ENCODE data around the gene NANOS2.

Gene NANOS2

DNA sequence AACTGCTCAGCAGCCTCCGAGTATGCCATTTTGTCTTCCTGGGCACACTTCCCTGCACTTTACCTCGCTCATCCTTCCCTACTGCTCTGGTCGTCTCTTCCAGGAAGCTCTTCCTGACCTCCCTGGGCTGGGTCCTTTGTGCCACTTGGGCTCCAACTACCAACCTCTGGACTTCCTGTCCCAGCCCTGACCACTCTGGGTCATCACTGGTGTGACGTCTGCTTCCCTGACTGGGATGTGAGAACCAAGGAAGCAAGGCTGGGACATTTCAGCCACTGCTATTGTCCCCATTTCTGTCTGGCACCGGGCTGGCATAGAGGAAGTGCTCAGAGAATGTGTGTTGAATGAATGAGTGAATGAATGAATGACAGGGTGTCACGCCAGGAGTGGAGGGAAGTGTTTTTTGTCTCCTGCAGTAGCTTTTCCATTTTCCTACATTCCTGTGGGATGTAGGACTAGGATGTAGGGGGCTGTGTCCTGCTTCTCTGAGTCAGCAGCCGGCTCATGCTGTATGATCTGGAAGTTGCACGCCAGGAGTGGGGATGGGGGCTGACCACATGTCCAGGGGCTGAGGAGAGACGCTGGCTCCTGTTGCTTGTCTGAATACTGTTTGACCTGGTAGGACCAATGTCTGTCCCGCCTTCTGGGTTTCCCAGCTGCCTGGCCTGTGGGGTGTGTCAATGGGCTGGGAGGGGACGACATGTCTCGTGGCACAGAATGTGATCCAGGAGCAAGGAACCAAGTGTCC, 44.4 kb upstream of the NANOS2 start:
- Histone ChIP-seq H4K12ac (ENCODE audit: low read depth, low read length) (no peak overlapping the region), H3K14ac (ENCODE audit: low read length) (no peak overlapping the region), H3K23ac (ENCODE audit: low read length) (no peak overlapping the region), H3K27me3 (ENCODE audit: insufficient read depth, low read length) (no peaks in the 10 kb centered on the region), H3K4me1 (ENCODE audit: control insufficient read depth in 1 of 2, insufficient read depth in 2 of 2, low read length in 2 of 2) (peaks cover 0 to 3% of the 10 kb centered on the region in 2 experiments), H3K27ac (ENCODE audit: low read depth, low read length) (no peak overlapping the region), H3K4me3 (ENCODE audit: low read depth, low read length) (no peak overlapping the region), H3K18ac (ENCODE audit: low read length) (no peak overlapping the region), H3K4ac (ENCODE audit: low read depth, low read length) (no peak overlapping the region), H2AFZ (ENCODE audit: insufficient read depth, low read length, poor library complexity) (no peak overlapping the region), H4K8ac (ENCODE audit: low read depth, low read length) (no peak overlapping the region), H2BK12ac (ENCODE audit: low read length) (no peak overlapping the region), H3K4me2 (ENCODE audit: low read length) (no peak overlapping the region), H3K79me1 (ENCODE audit: low read length) (no peaks in the 10 kb centered on the region), H3K79me2 (ENCODE audit: control insufficient read depth, insufficient read depth, low read length, poor library complexity) (no peaks in the 10 kb centered on the region), H3K36me3 (ENCODE audit: control insufficient read depth in 1 of 2, insufficient read depth in 2 of 2, low read length in 2 of 2) (no peaks in the 10 kb centered on the region), H3K9ac (ENCODE audit: low read length) (no peak overlapping the region), H3K9me3 (ENCODE audit: insufficient read depth, low read depth, low read length) (peaks cover 3% of the 10 kb centered on the region), H2AK5ac (ENCODE audit: low read length) (no peak overlapping the region), H2BK5ac (ENCODE audit: low read depth, low read length, poor library complexity) (no peak overlapping the region), H2BK120ac (ENCODE audit: insufficient read depth, low read length, poor library complexity) (no peak overlapping the region), H4K91ac (ENCODE audit: low read depth, low read length) (no peak overlapping the region)
- no peak for DNase-seq
- WGBS (ENCODE audit: extremely low coverage, insufficient coverage, insufficient read length), result no CpG with 5 or more reads among the region's 12 CpGs

DNA sequence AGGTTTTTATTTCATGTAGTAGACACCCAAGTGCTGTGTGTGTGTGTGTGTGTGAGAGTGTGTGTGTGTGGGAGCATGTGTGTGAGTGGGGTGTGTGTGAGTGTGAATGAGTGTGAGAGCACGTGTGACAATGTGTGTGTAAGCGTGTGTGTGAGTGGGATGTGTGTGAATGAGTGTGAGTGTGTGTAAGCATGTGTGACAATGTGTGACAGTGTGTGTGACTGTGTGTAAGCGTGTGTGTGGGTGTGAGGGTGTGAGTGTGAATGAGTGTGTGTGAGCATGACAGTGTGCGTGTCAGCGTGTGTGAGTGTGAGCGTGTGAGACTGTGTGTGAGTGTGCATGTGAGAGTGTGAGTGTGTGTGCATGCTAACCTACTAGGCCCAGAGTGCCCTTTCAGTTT, 43.7 kb upstream of the NANOS2 start:
- 100% methylated on average over 2 of the region's 6 CpGs for WGBS (ENCODE audit: extremely low coverage, insufficient coverage, insufficient read length)

DNA sequence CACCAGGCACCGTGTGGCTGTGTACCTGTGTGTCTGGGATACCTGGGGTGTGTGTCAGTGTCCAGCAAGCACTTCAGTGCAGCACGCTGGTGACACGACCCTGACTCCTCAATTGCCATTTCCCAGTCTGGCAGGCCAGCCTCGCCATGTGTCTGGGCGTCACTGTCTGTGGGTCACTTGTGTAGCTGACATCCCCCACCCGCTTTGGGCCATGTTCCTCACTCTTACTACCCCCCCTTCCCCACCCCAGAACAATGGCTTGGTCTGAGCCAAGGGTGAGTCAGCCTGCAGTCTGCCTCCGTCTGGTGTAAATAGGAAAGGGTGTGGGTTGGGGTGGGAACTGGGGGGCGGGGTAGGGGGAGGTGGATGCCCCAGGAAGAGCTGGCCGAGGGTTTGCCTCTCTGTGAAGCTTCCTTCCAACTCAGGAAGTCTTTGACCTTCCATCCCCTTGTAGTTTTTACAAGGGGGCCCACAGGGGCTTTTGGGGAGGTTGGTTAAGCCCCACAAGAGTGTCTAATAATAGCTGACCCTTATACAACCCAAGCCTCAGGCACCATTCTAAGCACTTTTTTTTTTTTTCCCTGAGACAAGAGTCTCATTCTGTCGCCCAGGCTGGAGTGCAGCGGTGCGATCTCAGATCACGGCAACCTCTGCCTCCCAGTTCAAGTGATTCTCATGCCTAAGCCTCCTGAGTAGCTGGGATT, 41.5 kb upstream of the NANOS2 start:
- Histone ChIP-seq H3K18ac (ENCODE audit: low read length) (no peak overlapping the region), H3K36me3 (ENCODE audit: control insufficient read depth in 1 of 2, insufficient read depth in 2 of 2, low read length in 2 of 2) (no peaks in the 10 kb centered on the region), H4K8ac (ENCODE audit: low read depth, low read length) (no peak overlapping the region), H3K4ac (ENCODE audit: low read depth, low read length) (no peak overlapping the region), H2AFZ (ENCODE audit: insufficient read depth, low read length, poor library complexity) (no peak overlapping the region), H2AK5ac (ENCODE audit: low read length) (no peak overlapping the region), H3K79me1 (ENCODE audit: low read length) (no peaks in the 10 kb centered on the region), H3K14ac (ENCODE audit: low read length) (no peak overlapping the region), H3K23ac (ENCODE audit: low read length) (no peak overlapping the region), H3K9ac (ENCODE audit: low read length) (no peak overlapping the region), H2BK12ac (ENCODE audit: low read length) (no peak overlapping the region), H2BK120ac (ENCODE audit: insufficient read depth, low read length, poor library complexity) (no peak overlapping the region), H3K4me2 (ENCODE audit: low read length) (no peak overlapping the region), H3K27ac (ENCODE audit: low read depth, low read length) (no peak overlapping the region), H3K27me3 (ENCODE audit: insufficient read depth, low read length) (no peaks in the 10 kb centered on the region), H2BK5ac (ENCODE audit: low read depth, low read length, poor library complexity) (no peak overlapping the region), H4K12ac (ENCODE audit: low read depth, low read length) (no peak overlapping the region), H3K4me3 (ENCODE audit: low read depth, low read length) (no peak overlapping the region), H3K4me1 (ENCODE audit: control insufficient read depth in 1 of 2, insufficient read depth in 2 of 2, low read length in 2 of 2) (peaks cover 6 to 9% of the 10 kb centered on the region in 2 experiments), H3K79me2 (ENCODE audit: control insufficient read depth, insufficient read depth, low read length, poor library complexity) (no peaks in the 10 kb centered on the region), H4K91ac (ENCODE audit: low read depth, low read length) (no peak overlapping the region), H3K9me3 (ENCODE audit: insufficient read depth, low read depth, low read length) (peaks cover 3% of the 10 kb centered on the region)
- no CpG with 5 or more reads among the region's 13 CpGs for WGBS (ENCODE audit: extremely low coverage, insufficient coverage, insufficient read length)
- DNase-seq, result no peak

More for the DNA sequence above, 43.7 kb upstream of the NANOS2 start:
- Histone ChIP-seq H4K91ac (ENCODE audit: low read depth, low read length) (no peak overlapping the region), H2BK5ac (ENCODE audit: low read depth, low read length, poor library complexity) (no peak overlapping the region), H3K4me2 (ENCODE audit: low read length) (no peak overlapping the region), H3K9me3 (ENCODE audit: insufficient read depth, low read depth, low read length) (peaks cover 3% of the 10 kb centered on the region), H3K9ac (ENCODE audit: low read length) (no peak overlapping the region), H3K36me3 (ENCODE audit: control insufficient read depth in 1 of 2, insufficient read depth in 2 of 2, low read length in 2 of 2) (no peaks in the 10 kb centered on the region), H3K79me1 (ENCODE audit: low read length) (no peaks in the 10 kb centered on the region), H3K4me1 (ENCODE audit: control insufficient read depth in 1 of 2, insufficient read depth in 2 of 2, low read length in 2 of 2) (peaks cover 0 to 3% of the 10 kb centered on the region in 2 experiments), H3K14ac (ENCODE audit: low read length) (no peak overlapping the region), H3K18ac (ENCODE audit: low read length) (no peak overlapping the region), H3K4me3 (ENCODE audit: low read depth, low read length) (no peak overlapping the region), H4K8ac (ENCODE audit: low read depth, low read length) (no peak overlapping the region), H3K23ac (ENCODE audit: low read length) (peak overlapping the region; percentile 23), H2AFZ (ENCODE audit: insufficient read depth, low read length, poor library complexity) (no peak overlapping the region), H4K12ac (ENCODE audit: low read depth, low read length) (no peak overlapping the region), H3K79me2 (ENCODE audit: control insufficient read depth, insufficient read depth, low read length, poor library complexity) (no peaks in the 10 kb centered on the region), H3K4ac (ENCODE audit: low read depth, low read length) (no peak overlapping the region), H3K27me3 (ENCODE audit: insufficient read depth, low read length) (no peaks in the 10 kb centered on the region), H2BK12ac (ENCODE audit: low read length) (no peak overlapping the region), H2BK120ac (ENCODE audit: insufficient read depth, low read length, poor library complexity) (no peak overlapping the region), H2AK5ac (ENCODE audit: low read length) (no peak overlapping the region), H3K27ac (ENCODE audit: low read depth, low read length) (no peak overlapping the region)
- DNase-seq, result no peak

DNA sequence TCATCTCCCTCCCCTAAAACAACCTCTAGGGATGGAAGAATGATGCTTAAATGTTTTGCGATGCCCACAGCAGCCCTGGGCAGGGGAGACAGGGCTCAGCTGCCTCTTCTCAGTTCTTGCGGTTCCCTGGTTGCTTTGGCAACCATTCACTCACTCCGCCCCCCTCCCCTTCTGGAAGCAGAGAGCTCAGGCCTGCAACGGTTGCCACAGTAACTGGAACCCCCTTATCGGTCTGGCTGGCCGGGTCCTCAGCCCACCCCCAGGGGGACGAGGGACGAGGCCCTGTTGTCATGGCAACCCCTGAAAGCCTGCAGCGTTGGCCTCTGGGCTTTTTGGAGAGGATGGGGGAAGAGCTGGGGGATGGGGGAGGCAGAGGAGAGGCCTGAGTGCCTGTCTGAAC, 39.6 kb upstream of the NANOS2 start:
- H3K79me2 ChIP-seq (ENCODE audit: control insufficient read depth, insufficient read depth, low read length, poor library complexity), result no peaks in the 10 kb centered on the region
- H2BK120ac ChIP-seq (ENCODE audit: insufficient read depth, low read length, poor library complexity), result no peak overlapping the region
- no peak overlapping the region for H3K4me2 ChIP-seq (ENCODE audit: low read length)
- H3K27me3 ChIP-seq (ENCODE audit: insufficient read depth, low read length), result no peaks in the 10 kb centered on the region
- no peak overlapping the region for H4K8ac ChIP-seq (ENCODE audit: low read depth, low read length)
- H4K12ac ChIP-seq (ENCODE audit: low read depth, low read length), result no peak overlapping the region
- no peak overlapping the region for H4K91ac ChIP-seq (ENCODE audit: low read depth, low read length)
- H3K36me3 ChIP-seq (ENCODE audit: control insufficient read depth in 1 of 2, insufficient read depth in 2 of 2, low read length in 2 of 2), result no peaks in the 10 kb centered on the region
- no peak overlapping the region for H3K4me3 ChIP-seq (ENCODE audit: low read depth, low read length)
- no peak overlapping the region for H2AFZ ChIP-seq (ENCODE audit: insufficient read depth, low read length, poor library complexity)
- peaks cover 3% of the 10 kb centered on the region for H3K9me3 ChIP-seq (ENCODE audit: insufficient read depth, low read depth, low read length)
- H3K4ac ChIP-seq (ENCODE audit: low read depth, low read length), result no peak overlapping the region
- no CpG with 5 or more reads among the region's 9 CpGs for WGBS (ENCODE audit: extremely low coverage, insufficient coverage, insufficient read length)
- H2BK12ac ChIP-seq (ENCODE audit: low read length), result no peak overlapping the region
- H3K79me1 ChIP-seq (ENCODE audit: low read length), result no peaks in the 10 kb centered on the region
- no peak overlapping the region for H3K14ac ChIP-seq (ENCODE audit: low read length)
- H3K9ac ChIP-seq (ENCODE audit: low read length), result no peak overlapping the region
- no peak overlapping the region for H3K23ac ChIP-seq (ENCODE audit: low read length)
- no peak overlapping the region for H3K27ac ChIP-seq (ENCODE audit: low read depth, low read length)
- no peak for DNase-seq
- H2BK5ac ChIP-seq (ENCODE audit: low read depth, low read length, poor library complexity), result no peak overlapping the region
- H3K18ac ChIP-seq (ENCODE audit: low read length), result no peak overlapping the region
- peaks cover 6 to 9% of the 10 kb centered on the region in 2 experiments for H3K4me1 ChIP-seq (ENCODE audit: control insufficient read depth in 1 of 2, insufficient read depth in 2 of 2, low read length in 2 of 2)
- H2AK5ac ChIP-seq (ENCODE audit: low read length), result no peak overlapping the region
